SH-SY5Y (cell line): Measurements from ENCODE around the gene WNT7A.

ENCODE experiments used
- GATA2 ChIP-seq: IDR thresholded peaks from 2 replicates; pipeline ENCODE4 v1.6.1; 2011; ENCODE audit warnings: mild to moderate bottlenecking, low read depth, low read length
- GATA3 ChIP-seq: IDR thresholded peaks from 2 replicates; pipeline ENCODE4 v1.6.1; 2011; ENCODE audit warnings: low read depth, mild to moderate bottlenecking, low read length, moderate library complexity

- TF ChIP-seq GATA3 = no peak
- no peak for TF ChIP-seq GATA2
Measured at GRCh38 chr3:13801361-13802204, 78.3 kb downstream of the WNT7A start.
